Tibial nerve (tissue), 4 donors: ENCODE measurements around the gene APCDD1. TPM values are rescaled to one million over a fixed set of nuclear protein-coding genes. Genes with fewer than 3 reads are reported as not detected.

Experiments used
- DNase-seq, 2 donors: peaks; one replicate each; pipeline ENCODE4 v3.0.0-alpha.2; 2019; ENCODE audit warnings: low spot score in 2 of 2
- H3K27ac ChIP-seq, 4 donors: fragments of 200-600 bp; sonication (generic) in 3 of 4; one replicate each; pipeline ENCODE4 v1.5.1; 2017 to 2019; ENCODE audit warnings: mild to moderate bottlenecking in 1 of 4
- H3K27me3 ChIP-seq, 2 donors: fragments of 200-600 bp; sonication (generic) in 1 of 2; one replicate each; pipeline versions ENCODE4 v1.5.1 to v1.6.0; 2017 to 2019
- H3K36me3 ChIP-seq, 3 donors: fragments of 200-600 bp; sonication (generic); one replicate each; pipeline ENCODE4 v1.5.1; 2018 to 2019
- H3K4me1 ChIP-seq, 4 donors: fragments of 200-600 bp; sonication (generic) in 3 of 4; one replicate each; pipeline ENCODE4 v1.5.1; 2017 to 2019
- H3K4me3 ChIP-seq, 4 donors: fragments of 200-600 bp; sonication (generic) in 3 of 4; one replicate each; pipeline ENCODE4 v1.5.1; 2017 to 2019; ENCODE audit warnings: mild to moderate bottlenecking in 1 of 4, moderate library complexity in 1 of 4
- H3K9me3 ChIP-seq, 4 donors: fragments of 200-600 bp; sonication (generic) in 3 of 4; one replicate each; pipeline ENCODE4 v1.5.1; 2017 to 2019
- CTCF ChIP-seq, 5 experiments: fragments of 200-600 bp in 3 of 5; fragments of 450-650 bp in 2 of 5; sonication (generic) in 3 of 5; IDR thresholded peaks; one replicate each; pipeline ENCODE4 v1.5.1; 2016 to 2019; ENCODE audit warnings: antibody characterized with exemption in 5 of 5, mild to moderate bottlenecking in 3 of 5, moderate library complexity in 2 of 5
- EP300 ChIP-seq, 2 donors: sonication (generic); formaldehyde crosslinking; IDR thresholded peaks; one replicate each; pipeline ENCODE4 v1.6.1; 2017; ENCODE audit warnings: antibody characterized with exemption in 2 of 2, mild to moderate bottlenecking in 1 of 2
- POLR2A ChIP-seq, 2 donors: fragments of 450-650 bp; IDR thresholded peaks; one replicate each; pipeline ENCODE4 v1.6.1; 2017; ENCODE audit warnings: antibody characterized with exemption in 2 of 2, mild to moderate bottlenecking in 2 of 2, moderate library complexity in 2 of 2
- WGBS, 2 donors: methylation state at CpG; one replicate each; pipeline ENCODE4 v1.1.5; 2018; 5-methylcytosine and 5-hydroxymethylcytosine counted together
- total RNA-seq, 4 donors: library from RNA; depleted of rRNA; stranded (reverse); fragments of >200 nt; gene quantifications; one replicate each; pipeline ENCODE4 v1.1.0, GENCODE V29; 2016

Gene APCDD1
- total RNA-seq, 4 donors from 2014 or later = 46.2 to 154 (median 101) TPM

DNA sequence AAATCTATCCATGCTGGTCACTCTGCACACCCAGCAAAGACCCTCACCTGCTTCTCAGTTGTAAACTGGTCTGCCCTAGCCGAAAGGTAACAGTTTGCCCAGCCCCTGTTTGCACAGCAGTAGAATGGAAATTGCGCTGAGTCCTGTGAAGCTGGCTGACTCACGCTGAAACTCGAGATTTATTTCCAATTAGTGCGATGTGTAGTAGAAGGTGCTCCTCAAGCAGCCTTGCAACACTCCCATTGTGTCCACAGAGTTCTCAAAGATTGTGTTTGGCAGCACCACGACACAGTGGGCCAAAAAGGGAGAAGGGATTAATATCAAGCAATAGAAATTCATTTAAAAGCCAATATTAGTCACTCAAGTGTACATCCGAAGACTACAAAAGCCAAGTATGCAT is 21.7 kb upstream of the APCDD1 start:
- 84 to 87% methylated on average over 7 of the region's 7 CpGs for WGBS, 2 donors
- Histone ChIP-seq H3K9me3 (no peaks in the 10 kb centered on the region), H3K36me3 (no peaks in the 10 kb centered on the region), H3K4me1 (peaks cover 0 to 14% (median 0%) of the 10 kb centered on the region in 4 donors), H3K27me3 (no peaks in the 10 kb centered on the region), H3K27ac (no peak overlapping the region), H3K4me3 (no peak overlapping the region)
- TF ChIP-seq EP300 (IDR thresholded peaks at IDR 0.05) (peak in 1 of 2 donors; percentile 32), POLR2A (IDR thresholded peaks at IDR 0.05) (no peak)
- DNase-seq = peak in 1 of 2 donors; percentile 30

DNA sequence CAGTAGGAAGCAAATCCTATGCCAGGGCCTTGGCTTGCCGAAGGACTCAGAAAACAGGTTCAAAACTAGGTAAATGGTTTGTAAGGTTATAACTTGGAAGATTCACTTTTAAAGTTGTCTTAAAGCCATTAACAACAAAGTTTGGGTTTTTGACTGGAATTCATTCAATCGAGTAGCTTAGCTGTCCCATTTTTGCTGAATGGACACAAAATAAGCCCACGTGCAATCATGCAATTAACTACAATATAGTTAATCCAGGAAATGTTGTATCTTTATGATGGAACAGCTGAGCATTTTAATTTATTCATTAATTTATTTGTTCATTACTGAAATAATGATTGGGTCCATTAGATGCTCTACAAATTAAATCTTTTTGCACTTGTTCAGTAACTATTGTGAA is 18.3 kb upstream of the APCDD1 start:
- no peaks in the 10 kb centered on the region for H3K36me3 ChIP-seq
- TF ChIP-seq POLR2A (IDR thresholded peaks at IDR 0.05) (no peak), EP300 (IDR thresholded peaks at IDR 0.05) (no peak)
- no peak for DNase-seq
- no peak overlapping the region for H3K4me3 ChIP-seq
- no peaks in the 10 kb centered on the region for H3K9me3 ChIP-seq
- peaks cover 0 to 14% (median 0%) of the 10 kb centered on the region in 4 donors for H3K4me1 ChIP-seq
- no peak overlapping the region for H3K27ac ChIP-seq
- H3K27me3 ChIP-seq = no peaks in the 10 kb centered on the region
- WGBS, 2 donors = 94% methylated on average over 3 of the region's 3 CpGs

- Histone ChIP-seq H3K27ac (no peak overlapping the region), H3K4me1 (peaks cover 0 to 11% (median 3%) of the 10 kb centered on the region in 4 donors), H3K4me3 (no peak overlapping the region), H3K36me3 (no peaks in the 10 kb centered on the region), H3K9me3 (no peaks in the 10 kb centered on the region), H3K27me3 (no peaks in the 10 kb centered on the region)
- DNase-seq = peak in 1 of 2 donors; percentile 41
- TF ChIP-seq EP300 (IDR thresholded peaks at IDR 0.05) = no peak
- TF ChIP-seq CTCF (IDR thresholded peaks at IDR 0.05) = no peak
- TF ChIP-seq POLR2A (IDR thresholded peaks at IDR 0.05) = no peak
These were observed 16.6 kb upstream of the APCDD1 start for GRCh38 chr18:10437837-10438236.

GRCh38 chr18:10439898-10440297 is 14.5 kb upstream of the APCDD1 start:
- Histone ChIP-seq H3K9me3 (no peaks in the 10 kb centered on the region), H3K4me3 (no peak overlapping the region), H3K27me3 (no peaks in the 10 kb centered on the region), H3K27ac (no peak overlapping the region), H3K36me3 (no peaks in the 10 kb centered on the region), H3K4me1 (peaks cover 0 to 16% (median 5%) of the 10 kb centered on the region in 4 donors)
- TF ChIP-seq CTCF (IDR thresholded peaks at IDR 0.05) (no peak), EP300 (IDR thresholded peaks at IDR 0.05) (no peak), POLR2A (IDR thresholded peaks at IDR 0.05) (no peak)
- WGBS, 2 donors = 91 to 95% methylated on average over 8 of the region's 8 CpGs
- DNase-seq = no peak

DNA sequence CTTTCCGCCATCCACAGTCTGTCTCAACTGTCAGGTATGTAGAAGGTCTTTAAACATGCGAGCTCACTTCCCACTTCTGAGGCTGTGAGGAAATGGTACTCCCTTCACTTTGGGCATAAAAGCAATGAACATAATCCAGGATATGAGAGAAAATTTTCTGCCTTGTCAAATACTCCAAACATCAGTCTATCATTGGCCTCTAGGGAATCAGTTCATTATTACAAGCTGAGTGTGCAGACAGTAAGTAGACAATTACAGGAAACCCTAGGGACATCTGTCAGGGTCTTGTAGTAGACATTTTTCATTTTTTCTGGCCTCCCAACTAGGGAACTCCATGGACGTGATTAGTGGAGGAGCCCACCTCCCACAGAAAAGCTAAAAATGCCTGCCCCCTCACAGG is 13.6 kb upstream of the APCDD1 start:
- Histone ChIP-seq H3K9me3 (no peaks in the 10 kb centered on the region), H3K4me3 (no peak overlapping the region), H3K4me1 (peaks cover 0 to 16% (median 5%) of the 10 kb centered on the region in 4 donors), H3K36me3 (no peaks in the 10 kb centered on the region), H3K27me3 (no peaks in the 10 kb centered on the region), H3K27ac (no peak overlapping the region)
- DNase-seq = no peak
- 92 to 94% methylated on average over 3 of the region's 3 CpGs for WGBS, 2 donors
- TF ChIP-seq EP300 (IDR thresholded peaks at IDR 0.05) (no peak), CTCF (IDR thresholded peaks at IDR 0.05) (no peak), POLR2A (IDR thresholded peaks at IDR 0.05) (no peak)

- no peaks in the 10 kb centered on the region for H3K36me3 ChIP-seq
- no peak for DNase-seq
- peaks cover 0 to 16% (median 5%) of the 10 kb centered on the region in 4 donors for H3K4me1 ChIP-seq
- no peak overlapping the region for H3K4me3 ChIP-seq
- no peaks in the 10 kb centered on the region for H3K27me3 ChIP-seq
- peak overlapping the region in 1 of 4 donors; percentile 80 for H3K27ac ChIP-seq
- TF ChIP-seq CTCF (IDR thresholded peaks at IDR 0.05) = no peak
- TF ChIP-seq EP300 (IDR thresholded peaks at IDR 0.05) = no peak
- no peak for TF ChIP-seq POLR2A (IDR thresholded peaks at IDR 0.05)
- WGBS, 2 donors = 94 to 100% methylated on average over 3 to 4 of the region's 4 CpGs
- H3K9me3 ChIP-seq = no peaks in the 10 kb centered on the region
These were observed 13.0 kb upstream of the APCDD1 start for GRCh38 chr18:10441472-10441871.
